HepG2 (cell line): ENCODE measurements around the gene ZNF554. TPM values are rescaled to one million over a fixed set of nuclear protein-coding genes. Genes with fewer than 3 reads are reported as not detected.

ENCODE experiments used
- ERF ChIP-seq: IDR thresholded peaks from 2 replicates; pipeline ENCODE4 v1.6.1; 2018; ENCODE audit warnings: missing biosample characterization, missing genetic modification reagents
- MATR3 ChIP-seq: sonication (generic); formaldehyde crosslinking; IDR thresholded peaks from 2 replicates; pipeline ENCODE4 v1.4.0; 2020; ENCODE audit warnings: missing genetic modification reagents
- RFXAP ChIP-seq: sonication (generic); formaldehyde crosslinking; IDR thresholded peaks from 2 replicates; pipeline ENCODE4 v1.4.0; 2020; ENCODE audit warnings: missing genetic modification reagents, borderline replicate concordance
- RXRA ChIP-seq: sonication (generic); formaldehyde crosslinking; IDR thresholded peaks from 2 replicates; pipeline ENCODE4 v1.5.1; 2020; ENCODE audit warnings: missing genetic modification reagents
- RXRB ChIP-seq: IDR thresholded peaks from 2 replicates; pipeline ENCODE4 v1.6.1; 2016; ENCODE audit warnings: borderline replicate concordance, missing genetic modification reagents, missing compliant biosample characterization
- SIX4 ChIP-seq: sonication (generic); formaldehyde crosslinking; IDR thresholded peaks from 2 replicates; pipeline ENCODE4 v1.4.0; 2020; ENCODE audit warnings: missing genetic modification reagents
- SKI ChIP-seq: fragments of 450-650 bp; IDR thresholded peaks from one replicate; pipeline ENCODE4 v1.6.1; 2018; ENCODE audit warnings: mild to moderate bottlenecking; ENCODE audit not compliant: partially characterized antibody
- SMARCC2 ChIP-seq: fragments of 450-650 bp; IDR thresholded peaks from 2 replicates; pipeline ENCODE4 v1.6.1; 2017; ENCODE audit warnings: antibody characterized with exemption, mild to moderate bottlenecking
- SP4 ChIP-seq: sonication (generic); formaldehyde crosslinking; IDR thresholded peaks from 2 replicates; pipeline ENCODE4 v1.8.1; 2023; ENCODE audit warnings: mild to moderate bottlenecking, missing genetic modification reagents
- ZBTB40 ChIP-seq, 2 experiments: fragments of 450-650 bp in 1 of 2; sonication (generic) in 1 of 2; formaldehyde crosslinking in 1 of 2; IDR thresholded peaks; 2 replicates each; pipeline versions ENCODE4 v1.6.1 to v1.8.0; 2016 to 2022; ENCODE audit warnings: antibody characterized with exemption in 1 of 2, mild to moderate bottlenecking in 1 of 2, missing genetic modification reagents in 1 of 2
- ZFP91 ChIP-seq: sonication (generic); formaldehyde crosslinking; IDR thresholded peaks from 2 replicates; pipeline ENCODE4 v1.9.0; 2022; ENCODE audit warnings: missing genetic modification reagents, mild to moderate bottlenecking, borderline replicate concordance
- ZNF317 ChIP-seq: sonication (generic); formaldehyde crosslinking; IDR thresholded peaks from 2 replicates; pipeline ENCODE4 v1.5.0; 2020; ENCODE audit warnings: mild to moderate bottlenecking, missing genetic modification reagents
- ZNF350 ChIP-seq: sonication (generic); formaldehyde crosslinking; IDR thresholded peaks from 2 replicates; pipeline ENCODE4 v1.4.0; 2020; ENCODE audit warnings: mild to moderate bottlenecking, low read depth, missing genetic modification reagents, borderline replicate concordance
- ZNF446 ChIP-seq: sonication (generic); formaldehyde crosslinking; IDR thresholded peaks from 2 replicates; pipeline ENCODE4 v1.5.0; 2020; ENCODE audit warnings: mild to moderate bottlenecking, missing genetic modification reagents
- ZNF597 ChIP-seq: sonication (generic); formaldehyde crosslinking; IDR thresholded peaks from 2 replicates; pipeline ENCODE4 v1.5.0; 2020; ENCODE audit warnings: missing genetic modification reagents
- ZZZ3 ChIP-seq: sonication (generic); formaldehyde crosslinking; IDR thresholded peaks from 2 replicates; pipeline ENCODE4 v1.4.0; 2020; ENCODE audit warnings: missing genetic modification reagents, mild to moderate bottlenecking, borderline replicate concordance
- polyA plus RNA-seq, 8 experiments: library from polyadenylated mRNA; depleted of rRNA in 3 of 8; stranded (reverse) in 7 of 8; unstranded in 1 of 8; fragments of >200 nt; fragmentation: Illumina TruSeq in 4 of 8; extraction: Trizol in 4 of 8; gene quantifications; 2 replicates each; pipeline versions ENCODE4 v1.2.1 to v1.2.3, GENCODE V29; 2011 to 2016; ENCODE audit warnings: low read depth in 4 of 8, missing spikeins in 1 of 8, mixed read lengths in 1 of 8; ENCODE audit not compliant: insufficient read depth in 1 of 8
- total RNA-seq, 5 experiments: library from RNA; depleted of rRNA; stranded (reverse); fragments of >200 nt; fragmentation: Illumina TruSeq; extraction: Trizol; gene quantifications; 2 replicates each; pipeline ENCODE4 v1.2.3, GENCODE V29; 2016; ENCODE audit warnings: low read depth in 1 of 5

The ZNF554 gene
- total and polyA plus RNA-seq, 2 of the 13 experiments (the other 11 are each of a cell fraction or from before 2014, with no cell fraction given): 2.2 to 2.7 TPM

- TF ChIP-seq ZBTB40 (IDR thresholded peaks at IDR 0.05) (no peak), ZBTB40 (CRISPR knock-in tag; IDR thresholded peaks at IDR 0.05) (no peak), SP4 (CRISPR knock-in tag) (no peak), ZFP91 (CRISPR knock-in tag) (no peak), SKI (peak; percentile 13), ZNF597 (CRISPR knock-in tag) (no peak), ZNF317 (CRISPR knock-in tag) (no peak), RXRA (0 out of 2 replicates have a peak, but pooled peaks have one; percentile 25), SMARCC2 (no peak), ZZZ3 (CRISPR knock-in tag) (no peak), MATR3 (CRISPR knock-in tag) (no peak), RFXAP (CRISPR knock-in tag) (0 out of 2 replicates have a peak, but pooled peaks have one; percentile 32), ERF (peak; percentile 34; the same call in 1 of the 2 replicates), ZNF446 (CRISPR knock-in tag) (no peak), RXRB (CRISPR knock-in tag) (peak; percentile 59; the same call in 1 of the 2 replicates), ZNF350 (CRISPR knock-in tag) (peak; percentile 42; the same call in 1 of the 2 replicates), SIX4 (no peak)
Measured at GRCh38 chr19:2775556-2776430, 43.9 kb upstream of the ZNF554 start (continued).
